NT2/D1 (cell line): ENCODE results near the gene MCTP1.

Source experiments
- SUZ12 ChIP-seq: IDR thresholded peaks from 2 replicates; pipeline ENCODE4 v1.6.1; 2011; ENCODE audit not compliant: insufficient read length, insufficient read depth; ENCODE audit errors: extremely low read depth
- YY1 ChIP-seq: IDR thresholded peaks from 2 replicates; pipeline ENCODE4 v1.6.1; 2011; ENCODE audit not compliant: insufficient read length, insufficient read depth

DNA sequence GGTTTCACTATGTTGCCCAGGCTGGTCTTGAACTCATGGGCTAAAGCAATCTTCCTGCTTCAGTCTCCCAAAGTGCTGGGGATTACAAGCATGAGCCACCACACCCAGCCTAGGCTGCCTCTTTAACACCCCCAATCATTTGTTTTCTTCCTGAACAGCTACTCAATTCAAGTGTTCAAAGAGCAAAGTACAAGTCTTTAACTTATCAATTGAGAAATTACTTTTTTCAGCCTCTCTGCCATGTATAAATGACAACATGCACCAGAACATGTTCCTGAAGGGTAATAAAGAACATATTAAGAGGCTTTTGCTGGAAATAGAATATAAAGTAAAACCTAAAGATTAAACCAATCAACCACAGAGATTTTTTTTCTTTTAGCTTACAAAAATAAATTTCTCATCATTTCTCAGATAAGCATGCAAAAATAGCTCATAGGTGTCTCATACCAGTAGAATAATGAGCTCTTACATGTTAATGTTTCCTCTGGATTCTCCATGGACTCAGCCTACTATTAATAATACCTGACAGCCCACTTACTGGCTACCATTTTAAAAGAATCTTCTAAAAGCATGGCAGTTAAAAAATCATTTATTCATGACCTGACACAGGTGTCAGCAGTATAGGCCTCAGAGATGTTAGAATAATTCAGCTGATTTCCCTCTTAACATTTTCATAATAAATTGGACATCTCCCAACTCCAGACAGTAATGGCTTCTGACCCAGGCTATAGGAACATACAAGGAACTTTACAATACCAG, 60.0 kb downstream of the MCTP1 start:
- TF ChIP-seq SUZ12 (no peak), YY1 (no peak)
